B cell (primary cell): ENCODE measurements around the gene ZFP69.

Experiments used
- CTCF ChIP-seq: fragments of 200-600 bp; IDR thresholded peaks from one replicate; pipeline ENCODE4 v1.8.0; 2022; ENCODE audit warnings: antibody characterized with exemption, mild to moderate bottlenecking
- EZH2 ChIP-seq: IDR thresholded peaks from 2 replicates; pipeline ENCODE4 v1.6.1; 2012; ENCODE audit warnings: borderline replicate concordance, low read depth, mild to moderate bottlenecking, moderate library complexity, low read length; ENCODE audit not compliant: insufficient read depth, poor library complexity, severe bottlenecking

GRCh38 chr1:40539338-40539737 is 62.2 kb downstream of the ZFP69 start:
- no peak for TF ChIP-seq CTCF
- no peak for TF ChIP-seq EZH2
